WI38 (cell line): ENCODE results near the gene SCN5A.

ENCODE experiments used
- H3K4me3 ChIP-seq: 2 replicates; pipeline ENCODE4 v1.5.1; 2011; ENCODE audit warnings: low read depth, mild to moderate bottlenecking, control low read depth, low read length
- CTCF ChIP-seq: IDR thresholded peaks from 2 replicates; pipeline ENCODE4 v1.5.1; 2012; ENCODE audit warnings: low read depth, mild to moderate bottlenecking, control low read depth, low read length

SCN5A gene

GRCh38 chr3:38653685-38654537 lies 4.4 kb upstream of the SCN5A start:
- no peak for TF ChIP-seq CTCF

GRCh38 chr3:38652934-38653333 lies 3.4 kb upstream of the SCN5A start:
- H3K4me3 ChIP-seq: no peak overlapping the region

More at GRCh38 chr3:38653685-38654537, 4.4 kb upstream of the SCN5A start:
- no peak overlapping the region for H3K4me3 ChIP-seq

GRCh38 chr3:38651153-38651789 lies 1.8 kb upstream of the SCN5A start:
- H3K4me3 ChIP-seq: no peak overlapping the region
- TF ChIP-seq CTCF: peak; percentile 99

More at GRCh38 chr3:38652934-38653333, 3.4 kb upstream of the SCN5A start:
- TF ChIP-seq CTCF: no peak

GRCh38 chr3:38650248-38650951 lies 913 bp upstream of the SCN5A start:
- TF ChIP-seq CTCF: no peak
- H3K4me3 ChIP-seq: peak overlapping the region; percentile 72

- no peak for TF ChIP-seq CTCF
- H3K4me3 ChIP-seq: peak overlapping the region; percentile 72
These were observed 608 bp downstream of the SCN5A start for GRCh38 chr3:38648659-38649499.

- no peak for TF ChIP-seq CTCF
- H3K4me3 ChIP-seq: peak overlapping the region; percentile 72; the same call in 1 of the 2 replicates
These were observed 1.3 kb downstream of the SCN5A start for GRCh38 chr3:38648024-38648658.
